Mesenchymal stem cell (in vitro differentiated cells and primary cell): Measurements from ENCODE around the gene ITGAD. TPM values are rescaled to one million over a fixed set of nuclear protein-coding genes. Genes with fewer than 3 reads are reported as not detected.

Source experiments
- DNase-seq: peaks from one replicate; pipeline ENCODE4 v3.0.0-alpha.2; 2013
- H2AFZ ChIP-seq: one replicate; pipeline ENCODE4 v1.6.1; 2013; ENCODE audit warnings: low read depth, mild to moderate bottlenecking, control low read depth, inconsistent platforms, low read length, moderate library complexity
- H2AK5ac ChIP-seq: 2 replicates; pipeline ENCODE4 v1.6.1; 2013; ENCODE audit warnings: low read length, moderate library complexity, mild to moderate bottlenecking, inconsistent platforms; ENCODE audit not compliant: severe bottlenecking
- H2BK120ac ChIP-seq: one replicate; pipeline ENCODE4 v1.6.1; 2013; ENCODE audit warnings: low read depth, mild to moderate bottlenecking, inconsistent platforms, low read length, moderate library complexity
- H2BK12ac ChIP-seq, 2 experiments: one replicate each; pipeline ENCODE4 v1.6.1; 2013; ENCODE audit warnings: inconsistent platforms in 2 of 2, low read length in 2 of 2, mild to moderate bottlenecking in 2 of 2, moderate library complexity in 2 of 2, control low read depth in 1 of 2
- H2BK15ac ChIP-seq: one replicate; pipeline ENCODE4 v1.6.1; 2013; ENCODE audit warnings: mild to moderate bottlenecking, low read depth, inconsistent platforms; ENCODE audit not compliant: poor library complexity, severe bottlenecking
- H2BK5ac ChIP-seq: 2 replicates; pipeline ENCODE4 v1.6.1; 2013; ENCODE audit warnings: low read depth, mild to moderate bottlenecking, low read length, control low read depth, inconsistent platforms; ENCODE audit not compliant: poor library complexity, severe bottlenecking
- H3K14ac ChIP-seq, 2 experiments: one replicate each; pipeline ENCODE4 v1.6.1; 2013; ENCODE audit warnings: inconsistent platforms in 2 of 2, low read length in 2 of 2, control low read depth in 1 of 2, mild to moderate bottlenecking in 1 of 2, moderate library complexity in 1 of 2
- H3K18ac ChIP-seq, 2 experiments: one replicate each; pipeline ENCODE4 v1.6.1; 2013; ENCODE audit warnings: inconsistent platforms in 2 of 2, low read length in 2 of 2, control low read depth in 1 of 2, low read depth in 1 of 2, mild to moderate bottlenecking in 1 of 2
- H3K23ac ChIP-seq, 2 experiments: one replicate each; pipeline ENCODE4 v1.6.1; 2013; ENCODE audit warnings: inconsistent platforms in 2 of 2, low read length in 2 of 2, mild to moderate bottlenecking in 2 of 2, moderate library complexity in 2 of 2, control low read depth in 1 of 2
- H3K27ac ChIP-seq: 2 replicates; pipeline ENCODE4 v1.5.1; 2013; ENCODE audit warnings: mild to moderate bottlenecking, moderate library complexity, low read length, control low read depth, inconsistent platforms; ENCODE audit not compliant: poor library complexity, severe bottlenecking
- H3K27me3 ChIP-seq, 2 experiments: 2 replicates each; pipeline versions ENCODE4 v1.6.1 to v1.7.0; 2013; ENCODE audit warnings: low read length in 2 of 2, mild to moderate bottlenecking in 2 of 2, moderate library complexity in 2 of 2, control low read depth in 1 of 2, inconsistent platforms in 1 of 2; ENCODE audit not compliant: control insufficient read depth in 1 of 2, insufficient read depth in 1 of 2
- H3K36me3 ChIP-seq, 2 experiments: 2 replicates each; pipeline versions ENCODE4 v1.6.1 to v1.7.0; 2013; ENCODE audit warnings: low read length in 2 of 2, control low read depth in 1 of 2, inconsistent platforms in 1 of 2, low read depth in 1 of 2, mild to moderate bottlenecking in 1 of 2; ENCODE audit not compliant: insufficient read depth in 2 of 2, control insufficient read depth in 1 of 2
- H3K4ac ChIP-seq, 2 experiments: one replicate each; pipeline ENCODE4 v1.6.1; 2013; ENCODE audit warnings: inconsistent platforms in 2 of 2, low read length in 2 of 2, mild to moderate bottlenecking in 2 of 2, moderate library complexity in 2 of 2, control low read depth in 1 of 2, low read depth in 1 of 2
- H3K4me1 ChIP-seq: 2 replicates; pipeline ENCODE4 v1.6.1; 2013; ENCODE audit warnings: low read depth, low read length, control low read depth; ENCODE audit not compliant: control insufficient read depth, insufficient read depth
- H3K4me2 ChIP-seq: 2 replicates; pipeline ENCODE4 v1.6.1; 2013; ENCODE audit warnings: low read length, mild to moderate bottlenecking, inconsistent platforms; ENCODE audit not compliant: poor library complexity, severe bottlenecking
- H3K4me3 ChIP-seq, 2 experiments: 2 replicates each; pipeline versions ENCODE4 v1.5.1 to v1.7.0; 2013; ENCODE audit warnings: low read length in 2 of 2, mild to moderate bottlenecking in 2 of 2, control low read depth in 1 of 2, low read depth in 1 of 2; ENCODE audit not compliant: insufficient read depth in 1 of 2
- H3K79me1 ChIP-seq: replicated peaks from 2 replicates; pipeline ENCODE4 v1.6.1; 2013; ENCODE audit warnings: mild to moderate bottlenecking, control low read depth, low read length, inconsistent platforms; ENCODE audit not compliant: poor library complexity, severe bottlenecking
- H3K9ac ChIP-seq: 2 replicates; pipeline ENCODE4 v1.7.0; 2013; ENCODE audit warnings: mild to moderate bottlenecking, low read length, moderate library complexity
- H3K9me3 ChIP-seq: 2 replicates; pipeline ENCODE4 v1.7.0; 2013; ENCODE audit warnings: mild to moderate bottlenecking, low read length; ENCODE audit not compliant: control insufficient read depth
- H4K8ac ChIP-seq: one replicate; pipeline ENCODE4 v1.6.1; 2013; ENCODE audit warnings: inconsistent platforms, mild to moderate bottlenecking, low read length, moderate library complexity
- H4K91ac ChIP-seq: one replicate; pipeline ENCODE4 v1.6.1; 2013; ENCODE audit warnings: mild to moderate bottlenecking, low read length, inconsistent platforms
- WGBS: methylation state at CpG from one replicate; pipeline ENCODE4 v1.1.7; 2013; ENCODE audit warnings: mixed read lengths; 5-methylcytosine and 5-hydroxymethylcytosine counted together
- polyA plus RNA-seq, 2 experiments: library from polyadenylated mRNA; stranded (reverse); fragments of 200-250 nt; gene quantifications; one replicate each; pipeline ENCODE4 v1.2.3, GENCODE V29; 2013

ITGAD gene
- polyA plus RNA-seq (2013, experiment 1 of 2) = not detected
- polyA plus RNA-seq (2013, experiment 2 of 2) = not detected

GRCh38 chr16:31393056-31393455 lies at the start of gene ITGAD:
Gene ITGAD, plus strand, starts transcription at chr16:31393335. Its CDS starts 26 bp downstream, at chr16:31393361.
- Histone ChIP-seq H2BK12ac (no peak within 1 kb of the TSS), H2AK5ac (no peak within 1 kb of the TSS), H3K9ac (no peak within 1 kb of the TSS), H3K27me3 (peaks cover 0 to 31% of the 10 kb centered on the region in 2 experiments), H4K8ac (no peak within 1 kb of the TSS), H4K91ac (no peak within 1 kb of the TSS), H3K14ac (no peak within 1 kb of the TSS), H3K4me1 (peaks cover 7% of the 10 kb centered on the region), H3K9me3 (no peaks in the 10 kb centered on the region), H3K36me3 (no peaks in the 10 kb centered on the region), H2BK5ac (no peak within 1 kb of the TSS), H3K23ac (no peak within 1 kb of the TSS), H3K4me2 (no peak within 1 kb of the TSS), H3K79me1 (no peaks in the 10 kb centered on the region), H3K4me3 (no peak within 1 kb of the TSS), H2BK15ac (no peak within 1 kb of the TSS), H3K27ac (no peak within 1 kb of the TSS), H2AFZ (no peak within 1 kb of the TSS), H3K4ac (no peak within 1 kb of the TSS), H3K18ac (no peak within 1 kb of the TSS), H2BK120ac (no peak within 1 kb of the TSS)
- 70% methylated on average over 3 of the region's 5 CpGs for WGBS
- no peak for DNase-seq

- H2BK12ac ChIP-seq = no peak overlapping the region
- no peak overlapping the region for H3K4me2 ChIP-seq
- no peak overlapping the region for H2BK120ac ChIP-seq
- no peak overlapping the region for H4K91ac ChIP-seq
- no peaks in the 10 kb centered on the region for H3K27me3 ChIP-seq
- no peak for DNase-seq
- H3K79me1 ChIP-seq = no peaks in the 10 kb centered on the region
- no peak overlapping the region for H2BK5ac ChIP-seq
- H3K23ac ChIP-seq = no peak overlapping the region
- WGBS = 74% methylated on average over 9 of the region's 9 CpGs
- H2AK5ac ChIP-seq = no peak overlapping the region
- no peaks in the 10 kb centered on the region for H3K36me3 ChIP-seq
- H3K9ac ChIP-seq = no peak overlapping the region
- no peak overlapping the region for H4K8ac ChIP-seq
- H3K4me1 ChIP-seq = no peaks in the 10 kb centered on the region
- no peak overlapping the region for H2AFZ ChIP-seq
- H3K4ac ChIP-seq = no peak overlapping the region
- H3K27ac ChIP-seq = no peak overlapping the region
- H3K18ac ChIP-seq = no peak overlapping the region
- no peaks in the 10 kb centered on the region for H3K9me3 ChIP-seq
- H3K14ac ChIP-seq = no peak overlapping the region
- H2BK15ac ChIP-seq = no peak overlapping the region
- no peak overlapping the region for H3K4me3 ChIP-seq
Measured at GRCh38 chr16:31344712-31345111, 48.4 kb upstream of the ITGAD start.

GRCh38 chr16:31347445-31347844 lies 45.7 kb upstream of the ITGAD start:
- Histone ChIP-seq H2BK12ac (no peak overlapping the region), H3K27ac (no peak overlapping the region), H3K4ac (no peak overlapping the region), H3K4me2 (no peak overlapping the region), H3K9ac (no peak overlapping the region), H4K8ac (no peak overlapping the region), H3K23ac (no peak overlapping the region), H3K9me3 (no peaks in the 10 kb centered on the region), H2BK120ac (no peak overlapping the region), H2AK5ac (no peak overlapping the region), H3K4me1 (no peaks in the 10 kb centered on the region), H3K27me3 (peaks cover 0 to 4% of the 10 kb centered on the region in 2 experiments), H2BK5ac (no peak overlapping the region), H3K36me3 (no peaks in the 10 kb centered on the region), H3K4me3 (no peak overlapping the region), H3K79me1 (no peaks in the 10 kb centered on the region), H4K91ac (no peak overlapping the region), H2BK15ac (no peak overlapping the region), H2AFZ (no peak overlapping the region), H3K14ac (no peak overlapping the region), H3K18ac (no peak overlapping the region)
- no peak for DNase-seq
- 53% methylated on average over 5 of the region's 5 CpGs for WGBS

GRCh38 chr16:31348579-31348978 lies 44.6 kb upstream of the ITGAD start:
- H2BK15ac ChIP-seq = no peak overlapping the region
- H3K23ac ChIP-seq = no peak overlapping the region
- no peak overlapping the region for H2BK120ac ChIP-seq
- H2AFZ ChIP-seq = no peak overlapping the region
- no peak overlapping the region for H3K18ac ChIP-seq
- no peak overlapping the region for H2BK12ac ChIP-seq
- no peak overlapping the region for H4K91ac ChIP-seq
- no peak overlapping the region for H3K4ac ChIP-seq
- H3K27ac ChIP-seq = no peak overlapping the region
- H3K36me3 ChIP-seq = no peaks in the 10 kb centered on the region
- H3K4me3 ChIP-seq = no peak overlapping the region
- no peak overlapping the region for H4K8ac ChIP-seq
- H3K27me3 ChIP-seq = peaks cover 0 to 4% of the 10 kb centered on the region in 2 experiments
- no peak overlapping the region for H2BK5ac ChIP-seq
- WGBS = 70% methylated on average over 3 of the region's 3 CpGs
- H3K4me2 ChIP-seq = no peak overlapping the region
- H3K14ac ChIP-seq = no peak overlapping the region
- H3K9ac ChIP-seq = no peak overlapping the region
- no peak overlapping the region for H2AK5ac ChIP-seq
- no peak for DNase-seq
- no peaks in the 10 kb centered on the region for H3K9me3 ChIP-seq
- no peaks in the 10 kb centered on the region for H3K4me1 ChIP-seq
- H3K79me1 ChIP-seq = no peaks in the 10 kb centered on the region
